Ascending aorta (tissue), 2 donors: ENCODE results near the gene CABP2. TPM values are rescaled to one million over a fixed set of nuclear protein-coding genes. Genes with fewer than 3 reads are reported as not detected.

ENCODE experiments used
- DNase-seq, 2 donors: peaks; one replicate each; pipeline ENCODE4 v3.0.0-alpha.2; 2019; ENCODE audit warnings: low spot score in 2 of 2
- H3K27ac ChIP-seq, 2 donors: fragments of 200-600 bp; sonication (generic); one replicate each; pipeline ENCODE4 v1.5.1; 2016 to 2017; ENCODE audit warnings: mild to moderate bottlenecking in 1 of 2
- H3K27me3 ChIP-seq: fragments of 200-600 bp; sonication (generic); one replicate; pipeline ENCODE4 v1.5.1; 2017
- H3K36me3 ChIP-seq, 2 donors: fragments of 200-600 bp; sonication (generic); one replicate each; pipeline ENCODE4 v1.5.1; 2016
- H3K4me1 ChIP-seq, 2 donors: fragments of 200-600 bp; sonication (generic); one replicate each; pipeline ENCODE4 v1.5.1; 2016 to 2017; ENCODE audit warnings: mild to moderate bottlenecking in 1 of 2
- H3K4me3 ChIP-seq, 2 donors: fragments of 200-600 bp; sonication (generic); one replicate each; pipeline ENCODE4 v1.5.1; 2016 to 2017; ENCODE audit warnings: mild to moderate bottlenecking in 1 of 2
- H3K9me3 ChIP-seq, 2 donors: fragments of 200-600 bp; sonication (generic); one replicate each; pipeline ENCODE4 v1.5.1; 2016
- CTCF ChIP-seq, 3 experiments: fragments of 200-600 bp in 2 of 3; fragments of 450-650 bp in 1 of 3; sonication (generic) in 2 of 3; IDR thresholded peaks; one replicate each; pipeline ENCODE4 v1.5.1; 2016 to 2019; ENCODE audit warnings: antibody characterized with exemption in 3 of 3, mild to moderate bottlenecking in 1 of 3, moderate library complexity in 1 of 3
- intact Hi-C: fragments of 100-400 bp; cut with DNase I; formaldehyde crosslinking; loops from one replicate; pipeline ENCODE4 v1.15.1; 2023
- total RNA-seq: library from RNA; depleted of rRNA; stranded (reverse); fragments of >200 nt; gene quantifications from one replicate; pipeline ENCODE4 v1.1.0, GENCODE V29; 2016

The CABP2 gene
- total RNA-seq, 1 donor from 2014 or later = not detected

- no peaks in the 10 kb centered on the region for H3K27me3 ChIP-seq
- TF ChIP-seq CTCF (IDR thresholded peaks at IDR 0.05) = no peak
- no peak overlapping the region for H3K27ac ChIP-seq
- H3K4me1 ChIP-seq = no peaks in the 10 kb centered on the region
- H3K4me3 ChIP-seq = no peak overlapping the region
- intact Hi-C loops = no loop called here
- DNase-seq = no peak
- H3K36me3 ChIP-seq = no peaks in the 10 kb centered on the region
- H3K9me3 ChIP-seq = no peaks in the 10 kb centered on the region
Observed at GRCh38 chr11:67525275-67525976, 2.2 kb upstream of the CABP2 start.

- no peak for DNase-seq
- intact Hi-C loops = no loop called here
- H3K4me1 ChIP-seq = no peaks in the 10 kb centered on the region
- TF ChIP-seq CTCF (IDR thresholded peaks at IDR 0.05) = no peak
- H3K27me3 ChIP-seq = no peaks in the 10 kb centered on the region
- no peaks in the 10 kb centered on the region for H3K36me3 ChIP-seq
- H3K4me3 ChIP-seq = no peak overlapping the region
- H3K9me3 ChIP-seq = no peaks in the 10 kb centered on the region
- no peak overlapping the region for H3K27ac ChIP-seq
Observed at GRCh38 chr11:67524480-67524808, 1.2 kb upstream of the CABP2 start.

GRCh38 chr11:67523556-67524479 lies 572 bp upstream of the CABP2 start:
- TF ChIP-seq CTCF (IDR thresholded peaks at IDR 0.05) = no peak

GRCh38 chr11:67522338-67522737 lies 908 bp downstream of the CABP2 start:
- no peaks in the 10 kb centered on the region for H3K36me3 ChIP-seq
- DNase-seq = no peak
- intact Hi-C loops = no loop called here
- H3K4me3 ChIP-seq = no peak overlapping the region
- H3K27me3 ChIP-seq = no peaks in the 10 kb centered on the region
- H3K27ac ChIP-seq = no peak overlapping the region
- no peaks in the 10 kb centered on the region for H3K4me1 ChIP-seq
- H3K9me3 ChIP-seq = no peaks in the 10 kb centered on the region
- TF ChIP-seq CTCF (IDR thresholded peaks at IDR 0.05) = no peak

More at GRCh38 chr11:67523556-67524479, 572 bp upstream of the CABP2 start:
- intact Hi-C loops = no loop called here
- no peaks in the 10 kb centered on the region for H3K36me3 ChIP-seq
- DNase-seq = no peak
- no peak overlapping the region for H3K27ac ChIP-seq
- no peaks in the 10 kb centered on the region for H3K9me3 ChIP-seq
- no peaks in the 10 kb centered on the region for H3K4me1 ChIP-seq
- H3K4me3 ChIP-seq = no peak overlapping the region
- H3K27me3 ChIP-seq = no peaks in the 10 kb centered on the region

- no peaks in the 10 kb centered on the region for H3K36me3 ChIP-seq
- no peak overlapping the region for H3K27ac ChIP-seq
- DNase-seq = no peak
- no peaks in the 10 kb centered on the region for H3K4me1 ChIP-seq
- TF ChIP-seq CTCF (IDR thresholded peaks at IDR 0.05) = no peak
- no peaks in the 10 kb centered on the region for H3K9me3 ChIP-seq
- no peak overlapping the region for H3K4me3 ChIP-seq
- H3K27me3 ChIP-seq = no peaks in the 10 kb centered on the region
- intact Hi-C loops = no loop called here
Observed at GRCh38 chr11:67521924-67522323, 1.3 kb downstream of the CABP2 start.
